HUES64 (cell line): Measurements from ENCODE around the gene FADS3.

Experiments used
- H3K27ac ChIP-seq: 2 replicates; pipeline ENCODE4 v1.7.0; 2013; ENCODE audit warnings: low read depth, low read length, inconsistent platforms
- H3K27me3 ChIP-seq: 2 replicates; pipeline ENCODE4 v1.6.1; 2013; ENCODE audit warnings: mild to moderate bottlenecking, low read length; ENCODE audit not compliant: insufficient read depth
- H3K36me3 ChIP-seq: 2 replicates; pipeline ENCODE4 v1.6.1; 2013; ENCODE audit warnings: mild to moderate bottlenecking, low read length; ENCODE audit not compliant: insufficient read depth
- H3K4me1 ChIP-seq: 2 replicates; pipeline ENCODE4 v1.6.1; 2013; ENCODE audit warnings: mild to moderate bottlenecking, low read length, moderate library complexity; ENCODE audit not compliant: insufficient read depth
- H3K4me3 ChIP-seq: 2 replicates; pipeline ENCODE4 v1.5.1; 2013; ENCODE audit warnings: mild to moderate bottlenecking, low read length, moderate library complexity
- H3K9ac ChIP-seq: 2 replicates; pipeline ENCODE4 v1.6.1; 2013; ENCODE audit warnings: mild to moderate bottlenecking, low read depth, low read length
- H3K9me3 ChIP-seq: 2 replicates; pipeline ENCODE4 v1.6.1; 2013; ENCODE audit warnings: low read depth, low read length; ENCODE audit not compliant: insufficient read depth
- WGBS: fragments of 150-250, 120-280 bp; methylation state at CpG from one replicate; pipeline ENCODE4 v1.1.7; 2013; ENCODE audit warnings: missing lambda C conversion rate; 5-methylcytosine and 5-hydroxymethylcytosine counted together

The FADS3 gene

DNA sequence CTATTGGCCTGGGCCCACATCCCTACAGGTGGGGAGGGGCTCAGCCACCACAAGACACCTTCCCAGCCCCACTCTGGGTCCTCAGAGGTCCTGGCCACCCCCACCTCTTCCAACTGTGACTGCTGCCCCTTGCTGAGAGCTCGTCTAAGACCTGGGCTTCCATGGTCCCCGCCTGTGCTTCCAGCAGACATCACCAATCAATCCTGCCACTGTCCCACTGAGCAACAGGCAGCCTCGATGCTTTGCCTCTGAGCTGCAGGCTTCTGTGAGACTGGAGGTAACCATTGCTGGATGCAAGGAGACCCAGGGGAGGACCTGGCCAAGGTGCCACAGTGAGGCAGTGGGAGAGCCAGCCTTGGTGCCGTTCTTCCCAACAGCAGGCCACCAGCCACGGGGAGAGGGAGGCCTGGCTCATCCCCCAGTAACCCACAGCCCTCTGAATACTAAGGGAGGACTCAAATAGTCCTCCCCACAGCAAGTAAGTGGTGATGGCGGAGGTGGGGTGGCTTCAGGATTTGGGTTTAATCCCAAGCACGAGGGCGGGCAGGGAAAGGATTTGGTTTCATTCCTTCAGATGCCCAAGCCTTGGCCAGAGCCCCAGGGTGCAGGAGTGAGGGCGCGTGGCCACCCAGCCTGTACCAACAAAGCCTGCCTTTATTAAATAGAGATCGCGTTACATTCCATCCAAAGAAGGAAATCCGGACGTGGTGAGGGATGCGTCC, 5.5 kb upstream of the FADS3 start:
- H3K4me3 ChIP-seq, result no peak overlapping the region
- H3K27me3 ChIP-seq, result peaks cover 3% of the 10 kb centered on the region; the same call in 1 of the 2 replicates
- no peaks in the 10 kb centered on the region; the same call in 1 of the 2 replicates for H3K4me1 ChIP-seq
- no peaks in the 10 kb centered on the region for H3K36me3 ChIP-seq
- H3K9ac ChIP-seq, result no peak overlapping the region
- H3K9me3 ChIP-seq, result no peaks in the 10 kb centered on the region
- no peak overlapping the region for H3K27ac ChIP-seq
- WGBS, result 86% methylated on average over 15 of the region's 15 CpGs

DNA sequence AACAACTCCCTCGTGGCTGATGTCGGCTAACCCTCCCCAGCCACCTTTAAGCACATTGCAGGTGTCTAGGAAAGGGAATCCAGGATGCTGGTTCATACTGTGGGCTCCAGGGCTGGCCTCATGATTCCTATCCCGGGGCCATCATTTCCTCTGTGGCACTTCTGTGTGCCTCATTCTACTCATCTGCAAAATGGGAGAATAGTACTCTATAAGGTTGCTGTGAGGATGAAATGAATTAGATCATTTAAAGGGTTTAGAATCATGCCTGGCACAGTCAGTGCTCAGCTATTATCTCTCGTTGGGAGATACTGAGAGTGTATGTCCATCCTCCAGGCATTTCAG, 4.3 kb upstream of the FADS3 start:
- H3K27ac ChIP-seq, result no peak overlapping the region
- 91% methylated on average over 4 of the region's 4 CpGs for WGBS
- peaks cover 3% of the 10 kb centered on the region for H3K27me3 ChIP-seq

DNA sequence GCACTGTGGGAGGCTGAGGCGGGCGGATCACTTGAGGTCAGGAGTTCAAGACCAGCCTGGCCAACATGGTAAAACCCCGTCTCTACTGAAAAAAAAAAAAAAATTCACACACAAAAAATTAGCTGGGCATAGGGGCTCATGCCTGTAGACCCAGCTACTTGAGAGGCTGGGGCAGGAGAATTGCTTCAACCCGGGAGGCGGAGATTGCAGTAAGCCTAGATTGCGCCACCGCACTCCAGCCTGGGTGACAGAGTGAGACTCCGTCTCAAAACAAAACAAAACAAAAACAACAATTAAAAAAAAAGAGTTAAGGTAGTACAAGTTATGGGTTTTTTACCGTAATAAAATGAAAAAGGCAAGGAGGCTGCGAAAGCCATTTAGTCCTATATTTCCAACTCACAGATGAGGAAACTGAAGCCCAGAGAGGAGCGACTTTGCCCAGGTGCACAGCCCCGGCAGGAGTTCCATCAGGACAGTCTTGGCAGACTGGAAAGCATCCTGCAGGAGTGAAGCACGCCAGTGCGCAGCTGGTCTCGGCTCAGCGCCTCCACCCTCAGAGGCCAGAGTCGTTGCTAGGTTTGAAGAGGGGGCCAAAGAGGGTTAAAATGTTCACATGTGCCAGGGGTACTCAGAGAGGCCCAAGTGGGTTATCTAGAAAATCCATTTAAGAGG, 3.8 kb upstream of the FADS3 start:
- H3K27me3 ChIP-seq, result peaks cover 3% of the 10 kb centered on the region
- 92% methylated on average over 14 of the region's 17 CpGs for WGBS

More for the DNA sequence above, 4.3 kb upstream of the FADS3 start:
- Histone ChIP-seq H3K4me1 (no peaks in the 10 kb centered on the region; the same call in 1 of the 2 replicates), H3K9me3 (no peaks in the 10 kb centered on the region), H3K36me3 (no peaks in the 10 kb centered on the region), H3K9ac (no peak overlapping the region), H3K4me3 (no peak overlapping the region)

DNA sequence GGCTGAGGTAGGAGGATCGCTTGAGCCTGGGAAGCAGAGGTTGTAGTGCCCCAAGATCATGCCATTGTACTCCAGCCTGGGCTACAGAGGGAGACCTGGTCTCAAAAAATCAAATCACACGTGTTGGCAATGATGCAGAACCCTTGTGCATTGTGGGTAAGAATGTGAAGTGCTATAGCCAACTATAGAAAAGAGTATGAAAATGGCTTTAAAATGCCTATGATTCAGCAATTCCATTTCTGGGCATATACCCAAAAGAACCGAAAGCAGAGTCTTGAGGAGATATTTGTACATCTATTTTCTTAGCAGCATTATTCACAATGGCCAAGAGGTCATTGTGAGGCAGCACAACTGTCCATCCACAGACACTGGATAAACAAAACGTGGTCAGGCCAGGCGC, 2.6 kb upstream of the FADS3 start:
- H3K9me3 ChIP-seq, result no peaks in the 10 kb centered on the region
- H3K27ac ChIP-seq, result no peak overlapping the region
- no peaks in the 10 kb centered on the region for H3K36me3 ChIP-seq
- H3K4me3 ChIP-seq, result no peak overlapping the region
- H3K4me1 ChIP-seq, result peaks cover 6% of the 10 kb centered on the region
- 87% methylated on average over 5 of the region's 5 CpGs for WGBS
- peaks cover 3% of the 10 kb centered on the region for H3K27me3 ChIP-seq
- H3K9ac ChIP-seq, result no peak overlapping the region

More for the DNA sequence above, 3.8 kb upstream of the FADS3 start:
- H3K4me1 ChIP-seq, result peaks cover 5% of the 10 kb centered on the region
- H3K9ac ChIP-seq, result no peak overlapping the region
- no peak overlapping the region for H3K4me3 ChIP-seq
- H3K9me3 ChIP-seq, result no peaks in the 10 kb centered on the region
- H3K27ac ChIP-seq, result no peak overlapping the region
- H3K36me3 ChIP-seq, result no peaks in the 10 kb centered on the region

DNA sequence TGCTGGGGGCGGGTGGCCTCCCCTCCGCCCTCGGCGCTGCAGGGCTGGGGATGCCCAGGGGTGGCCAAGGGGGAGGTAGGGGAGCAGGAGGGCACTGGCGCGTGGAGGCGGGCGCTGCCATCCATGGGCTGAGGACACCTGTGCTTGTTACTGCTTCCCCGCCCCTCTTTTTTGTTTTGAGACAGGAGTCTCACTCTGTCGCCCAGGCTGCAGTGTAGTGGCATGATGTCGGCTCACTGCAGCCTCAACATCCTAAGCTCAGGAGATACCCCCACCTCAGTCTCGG, 683 bp upstream of the FADS3 start:
- H3K27me3 ChIP-seq, result peaks cover 3% of the 10 kb centered on the region
- peak overlapping the region; percentile 69 for H3K4me3 ChIP-seq
- H3K4me1 ChIP-seq, result peaks cover 6% of the 10 kb centered on the region; the same call in 1 of the 2 replicates
- no peaks in the 10 kb centered on the region for H3K9me3 ChIP-seq
- H3K9ac ChIP-seq, result no peak overlapping the region
- no peaks in the 10 kb centered on the region for H3K36me3 ChIP-seq
- no peak overlapping the region; the same call in 1 of the 2 replicates for H3K27ac ChIP-seq
- 32% methylated on average over 12 of the region's 12 CpGs for WGBS

DNA sequence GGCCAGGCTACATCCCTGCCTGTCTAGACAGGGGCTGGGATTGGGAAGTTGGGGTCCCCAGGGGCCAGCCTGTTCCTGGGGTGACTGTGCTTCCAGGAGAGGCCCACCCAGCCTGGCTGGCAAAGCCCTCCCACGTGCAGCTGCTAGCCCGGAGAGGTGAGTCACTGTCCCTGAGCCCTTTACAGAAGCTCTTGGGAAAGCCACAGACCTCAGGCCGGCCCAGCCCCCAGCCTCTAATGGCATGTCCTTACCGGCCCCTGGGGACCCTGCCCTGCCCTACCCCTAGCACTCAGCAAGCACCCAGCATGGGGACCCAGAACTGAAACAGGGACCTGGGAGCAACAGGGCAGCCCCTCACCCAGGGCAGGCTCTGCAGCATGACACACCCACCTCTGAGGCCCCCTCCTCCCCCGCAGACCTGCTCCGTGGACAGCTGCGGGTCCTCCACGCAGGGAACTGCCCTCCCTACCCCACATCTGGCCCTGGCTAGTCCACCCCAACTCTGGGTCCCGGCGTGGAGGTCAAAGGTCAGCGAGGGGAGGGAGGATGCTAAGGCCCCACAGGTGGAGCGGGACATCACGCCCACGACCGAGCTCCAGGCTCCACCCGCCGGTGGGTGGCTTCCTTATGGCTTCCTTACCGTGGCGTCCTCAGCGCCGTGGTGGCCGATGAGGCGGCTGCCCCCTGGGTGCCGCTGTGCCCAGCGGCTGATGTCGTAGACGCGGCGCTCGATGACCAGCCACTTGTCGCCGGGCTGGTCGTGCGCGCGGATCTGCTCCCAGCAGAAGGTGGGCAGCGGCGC, 615 bp downstream of the FADS3 start:
- H3K9me3 ChIP-seq, result no peaks in the 10 kb centered on the region
- no peaks in the 10 kb centered on the region for H3K36me3 ChIP-seq
- WGBS, result 3% methylated on average over 38 of the region's 38 CpGs
- peaks cover 3% of the 10 kb centered on the region for H3K27me3 ChIP-seq
- peak overlapping the region; percentile 65 for H3K9ac ChIP-seq
- peaks cover 6% of the 10 kb centered on the region; the same call in 1 of the 2 replicates for H3K4me1 ChIP-seq
- H3K27ac ChIP-seq, result no peak overlapping the region; the same call in 1 of the 2 replicates
- H3K4me3 ChIP-seq, result peak overlapping the region; percentile 69

DNA sequence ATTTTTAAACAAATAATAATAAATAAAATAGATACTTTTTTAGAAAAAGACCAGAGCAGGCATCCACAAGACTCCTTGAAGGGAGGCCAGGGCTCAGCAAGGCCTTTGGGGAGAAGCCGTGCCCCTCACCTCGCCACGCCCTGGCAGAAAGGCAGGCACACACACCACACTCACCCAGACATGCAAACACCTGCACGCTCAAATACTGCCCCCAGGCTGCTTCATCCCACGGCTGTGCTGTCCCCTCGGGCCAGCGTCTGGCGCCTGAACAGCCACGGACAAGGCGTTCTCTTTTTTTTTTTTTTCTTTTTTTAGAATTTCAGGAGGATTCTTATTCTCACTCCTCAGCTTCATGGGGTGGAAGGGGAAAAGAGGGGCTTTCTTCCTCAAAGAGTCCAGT, 1.5 kb downstream of the FADS3 start:
- Histone ChIP-seq H3K4me3 (no peak overlapping the region), H3K27ac (no peak overlapping the region), H3K36me3 (no peaks in the 10 kb centered on the region)

DNA sequence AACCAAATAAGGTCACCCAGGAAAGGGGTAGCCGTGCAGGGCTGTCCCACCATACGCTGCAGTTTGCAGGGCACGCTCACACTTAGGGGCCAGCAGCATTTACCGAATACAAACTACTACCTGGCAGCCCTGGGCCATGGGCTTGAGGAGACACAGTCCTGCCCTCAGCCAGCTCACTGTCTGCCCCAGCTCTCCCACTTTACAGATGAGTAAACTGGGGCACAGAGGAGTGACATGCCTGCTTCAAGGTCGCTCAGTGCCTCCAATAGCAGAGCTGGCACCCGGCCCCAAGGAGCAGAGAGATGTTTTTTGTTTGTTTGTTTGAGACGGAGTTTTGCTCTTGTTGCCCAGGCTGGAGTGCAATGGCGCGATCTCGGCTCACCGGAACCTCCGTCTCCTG, 2.8 kb downstream of the FADS3 start:
- WGBS, result 93% methylated on average over 12 of the region's 12 CpGs
- no peak overlapping the region for H3K9ac ChIP-seq
- peaks cover 10% of the 10 kb centered on the region; the same call in 1 of the 2 replicates for H3K4me1 ChIP-seq
- peaks cover 3% of the 10 kb centered on the region for H3K27me3 ChIP-seq
- no peaks in the 10 kb centered on the region for H3K36me3 ChIP-seq
- no peak overlapping the region for H3K27ac ChIP-seq
- H3K9me3 ChIP-seq, result no peaks in the 10 kb centered on the region
- no peak overlapping the region for H3K4me3 ChIP-seq

More for the DNA sequence above, 1.5 kb downstream of the FADS3 start:
- Histone ChIP-seq H3K27me3 (peaks cover 3% of the 10 kb centered on the region), H3K9me3 (no peaks in the 10 kb centered on the region), H3K4me1 (peaks cover 10% of the 10 kb centered on the region; the same call in 1 of the 2 replicates), H3K9ac (no peak overlapping the region)
- 91% methylated on average over 10 of the region's 10 CpGs for WGBS

DNA sequence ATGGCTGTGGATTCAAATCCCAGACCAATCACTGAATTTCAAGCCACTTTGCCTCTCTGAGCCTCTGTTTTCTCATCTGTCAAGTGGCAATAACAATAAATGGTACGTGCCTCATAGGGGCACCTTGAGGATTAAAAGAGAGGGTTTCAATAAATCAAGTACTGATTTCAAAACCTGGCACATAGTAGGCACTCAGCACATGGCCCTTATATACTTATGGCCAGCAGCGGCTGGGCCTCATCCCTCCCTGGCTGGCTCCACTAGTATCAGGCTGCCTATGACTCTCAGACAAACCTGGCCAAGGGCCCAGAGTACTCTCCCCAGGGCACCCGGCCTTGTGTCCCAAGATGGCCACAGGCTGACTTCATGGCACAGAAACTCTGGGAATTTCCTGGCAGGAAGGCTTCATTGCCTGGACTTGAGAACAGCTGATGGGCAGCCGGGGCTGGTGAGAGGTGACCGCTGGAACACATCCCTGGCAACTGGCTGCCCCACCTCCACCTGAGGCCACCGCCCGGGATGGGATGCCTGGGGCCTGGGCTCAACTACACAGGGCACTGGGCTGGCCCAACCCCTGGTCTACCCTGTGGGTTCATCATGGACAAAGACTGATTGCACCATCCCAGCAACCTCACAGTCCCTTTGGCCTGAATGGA, 3.4 kb downstream of the FADS3 start:
- Histone ChIP-seq H3K36me3 (no peaks in the 10 kb centered on the region), H3K27me3 (peaks cover 3% of the 10 kb centered on the region), H3K4me1 (peaks cover 10% of the 10 kb centered on the region; the same call in 1 of the 2 replicates), H3K27ac (no peak overlapping the region), H3K4me3 (no peak overlapping the region), H3K9ac (no peak overlapping the region), H3K9me3 (no peaks in the 10 kb centered on the region)
- WGBS, result 93% methylated on average over 7 of the region's 7 CpGs

DNA sequence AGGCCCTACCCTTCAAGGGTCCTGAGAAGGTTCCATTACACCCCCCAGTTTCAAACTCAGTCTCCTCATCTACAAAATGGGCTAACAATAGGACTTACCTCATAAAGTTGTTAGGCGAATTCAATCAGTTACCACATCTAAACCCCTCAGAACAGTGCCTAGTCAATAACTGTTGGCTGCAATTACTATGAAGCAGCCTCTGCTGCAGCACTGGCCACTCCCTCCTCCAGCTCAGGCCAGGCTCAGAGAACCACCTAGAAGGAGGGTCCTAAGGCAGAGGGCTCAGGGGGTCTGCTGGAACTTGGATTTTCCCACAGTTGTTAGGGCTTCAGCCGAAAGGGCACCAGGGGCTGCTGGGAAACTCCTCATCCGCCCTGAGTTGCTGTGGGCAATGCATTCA, 4.7 kb downstream of the FADS3 start:
- H3K27me3 ChIP-seq, result no peaks in the 10 kb centered on the region; the same call in 1 of the 2 replicates
- 96% methylated on average over 3 of the region's 3 CpGs for WGBS
- no peak overlapping the region for H3K27ac ChIP-seq
- H3K9me3 ChIP-seq, result no peaks in the 10 kb centered on the region
- no peak overlapping the region for H3K9ac ChIP-seq
- H3K36me3 ChIP-seq, result no peaks in the 10 kb centered on the region
- no peak overlapping the region for H3K4me3 ChIP-seq
- H3K4me1 ChIP-seq, result peaks cover 12% of the 10 kb centered on the region; the same call in 1 of the 2 replicates
